ENCODE data around the gene ADGRD2.
A peak's percentile ranks its signal among the peaks of the same experiment; 100 is the strongest.

The ADGRD2 gene

DNA sequence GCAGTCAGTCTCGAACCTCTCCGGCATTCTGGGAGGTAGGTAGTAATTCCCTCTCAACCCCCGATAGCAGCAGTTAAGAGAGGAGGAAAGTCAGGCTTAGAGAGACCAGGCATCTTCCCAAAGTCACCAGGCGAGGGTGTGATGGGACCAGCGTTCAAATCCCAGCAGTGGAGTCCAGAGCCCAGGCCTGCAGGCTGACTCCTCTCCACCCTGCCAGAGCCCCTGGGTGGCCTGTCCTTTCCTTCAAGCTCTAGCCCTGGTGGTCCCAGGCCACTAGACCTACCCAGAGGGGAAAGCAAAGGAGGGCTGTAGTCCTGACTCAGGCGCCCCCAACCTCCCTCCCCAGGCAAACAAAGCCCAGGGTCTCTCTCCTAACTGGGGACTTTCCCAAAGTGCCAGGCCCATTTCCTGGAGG, 61.2 kb downstream of the ADGRD2 start:
- peak; percentile 61 for DNase-seq (ENCODE audit: low spot score)

DNA sequence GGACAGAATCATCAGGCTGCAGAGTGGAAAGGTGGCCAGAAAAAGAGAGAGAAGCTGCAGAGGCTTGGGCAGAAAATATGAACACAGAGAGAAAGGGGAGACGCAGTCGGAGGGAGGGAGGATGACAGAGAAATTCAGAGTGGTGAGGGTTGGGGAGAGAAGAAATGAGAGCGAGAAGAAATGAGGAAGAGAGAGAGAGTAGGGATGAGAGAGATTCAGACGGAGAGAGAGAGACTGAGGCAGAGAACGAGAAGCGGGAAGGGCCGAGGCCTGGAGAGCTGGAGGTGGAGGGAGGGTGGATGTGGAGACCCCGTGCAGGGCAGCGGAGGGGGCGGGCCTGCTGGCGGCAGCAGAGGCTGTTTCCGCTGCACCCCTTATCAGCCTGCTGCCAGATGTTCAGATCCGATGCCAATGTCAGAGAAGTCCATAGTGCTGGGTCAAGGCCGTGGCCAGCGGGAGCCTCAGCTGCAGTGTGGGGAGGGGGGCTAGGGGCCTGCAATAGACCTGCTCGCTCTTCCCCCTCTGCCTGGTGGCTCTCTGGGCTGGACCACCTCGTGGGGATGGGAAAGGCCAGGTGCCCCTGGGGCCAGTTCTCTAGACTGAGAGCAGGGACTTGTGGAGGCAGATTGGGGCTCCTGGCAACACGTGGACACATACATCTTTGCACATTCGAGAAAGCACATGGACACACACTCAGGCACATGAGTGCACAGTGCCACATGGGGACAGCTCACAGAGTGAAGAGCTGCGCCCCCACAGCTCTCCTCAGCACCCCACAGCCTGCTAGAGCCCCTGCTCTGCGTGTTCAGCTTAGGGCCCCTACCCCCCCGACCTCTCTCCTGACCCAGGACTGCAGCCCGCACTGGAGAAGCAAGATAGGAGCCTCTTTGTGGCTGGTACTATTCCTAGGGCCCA, 61.9 kb downstream of the ADGRD2 start:
- DNase-seq (ENCODE audit: low spot score): no peak

DNA sequence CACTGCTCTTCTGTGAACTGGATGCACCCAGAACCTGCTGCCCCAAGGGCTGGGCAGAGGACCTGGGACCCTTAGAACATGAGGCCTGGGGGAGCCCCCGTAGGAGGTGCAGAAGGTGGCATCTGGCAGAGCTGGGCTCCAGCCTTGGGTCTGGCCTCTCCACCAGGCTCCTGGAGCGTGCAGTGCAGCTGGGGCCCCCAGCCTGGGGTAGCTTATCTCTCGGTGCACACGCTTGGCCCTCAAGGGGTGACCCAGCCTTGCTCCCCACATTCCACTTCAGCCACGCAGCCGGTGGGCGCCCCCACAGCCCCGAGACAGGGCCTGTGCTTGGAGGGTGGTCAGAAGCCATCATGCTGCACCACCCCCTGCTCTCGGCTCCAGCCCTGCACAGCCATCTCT, 62.6 kb downstream of the ADGRD2 start:
- DNase-seq (ENCODE audit: low spot score): no peak

DNA sequence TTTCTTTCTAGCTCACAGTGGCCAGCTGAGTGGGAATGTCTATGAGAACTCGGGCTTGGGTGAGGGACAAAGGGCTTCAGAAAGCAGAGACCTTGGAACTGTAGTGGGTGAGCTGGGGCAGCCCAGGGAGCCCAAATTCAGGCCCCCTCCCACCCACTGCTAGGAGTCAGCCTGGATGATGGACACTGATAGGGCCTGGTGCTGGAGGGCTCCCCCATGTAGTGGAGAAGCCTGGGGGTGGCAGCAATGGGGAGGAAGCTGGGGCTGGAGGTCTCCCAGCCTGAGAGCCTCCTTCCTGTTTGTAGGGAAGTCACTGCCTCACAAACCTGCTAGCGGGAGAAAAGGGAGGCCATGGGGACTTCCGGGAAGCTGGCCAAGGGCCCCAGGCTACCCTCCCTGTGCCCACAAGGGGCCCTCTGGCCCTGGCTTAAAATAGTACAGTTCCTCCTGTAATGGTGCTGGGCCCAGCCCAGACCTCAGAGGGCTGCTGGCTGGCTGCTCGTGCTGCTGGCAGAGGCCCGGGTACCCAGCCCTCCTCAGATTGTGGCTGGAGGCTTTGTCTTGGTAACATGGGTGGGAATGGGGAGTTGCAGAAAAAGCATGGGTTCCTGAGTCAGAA, 63.2 kb downstream of the ADGRD2 start:
- DNase-seq (ENCODE audit: low spot score): no peak

DNA sequence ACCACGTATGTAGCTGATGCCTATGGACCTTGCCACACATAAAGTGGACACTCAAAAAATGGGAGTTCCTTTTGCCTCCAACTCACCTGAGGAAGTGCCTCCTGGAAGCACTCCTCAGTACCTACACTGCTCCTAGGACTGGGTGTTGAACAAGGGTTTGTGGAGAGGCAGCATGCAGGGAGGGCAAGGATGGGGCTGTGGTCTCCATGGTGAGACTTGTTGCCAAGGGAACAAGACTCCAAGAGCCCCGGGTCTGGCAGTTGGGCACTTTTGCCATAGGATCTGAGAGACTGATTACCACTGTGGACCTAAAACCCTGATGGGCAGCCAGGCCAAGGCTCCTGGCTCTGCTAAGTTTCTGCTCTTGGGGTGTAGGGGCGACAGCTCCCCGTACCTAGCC, 63.9 kb downstream of the ADGRD2 start:
- DNase-seq (ENCODE audit: low spot score): no peak

DNA sequence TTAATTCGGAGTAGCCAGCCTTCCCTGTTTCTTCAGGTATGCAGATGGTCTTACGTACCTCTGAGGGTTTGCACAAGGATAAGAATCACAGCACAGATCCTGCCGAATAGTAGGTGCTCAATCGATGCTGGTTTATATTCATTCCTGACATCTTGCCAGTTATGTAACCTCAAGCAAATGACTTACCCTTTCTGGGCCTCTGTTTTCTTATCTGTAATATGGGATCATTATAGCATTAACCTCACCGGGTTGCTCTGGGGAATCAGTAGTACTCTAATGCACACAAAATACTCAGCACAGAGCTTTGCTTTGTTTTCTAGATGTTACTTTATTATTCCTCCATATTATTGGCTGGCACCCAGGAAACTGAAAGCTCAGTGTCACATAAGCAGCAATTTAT, 64.6 kb downstream of the ADGRD2 start:
- DNase-seq (ENCODE audit: low spot score): no peak

DNA sequence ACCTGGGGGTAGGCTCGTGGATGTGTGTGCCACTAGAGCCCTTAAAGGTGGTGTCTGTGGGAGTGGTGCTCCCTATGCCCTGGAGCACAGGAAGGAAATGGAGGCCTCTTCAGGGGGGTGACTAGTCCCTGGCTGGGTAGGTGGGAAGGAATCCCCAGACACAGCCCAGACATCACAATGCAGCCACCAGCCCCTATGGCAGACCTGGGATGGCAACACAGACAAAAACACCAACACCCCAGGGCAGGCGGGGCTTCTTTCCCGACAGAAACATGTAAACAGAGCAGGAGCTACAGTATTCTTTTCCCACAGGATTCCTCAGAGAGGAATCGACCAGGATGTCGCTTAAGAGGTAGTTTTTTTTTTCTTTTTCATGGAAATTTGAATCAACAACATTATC, 67.3 kb downstream of the ADGRD2 start:
- no peak for DNase-seq (ENCODE audit: low spot score)

DNA sequence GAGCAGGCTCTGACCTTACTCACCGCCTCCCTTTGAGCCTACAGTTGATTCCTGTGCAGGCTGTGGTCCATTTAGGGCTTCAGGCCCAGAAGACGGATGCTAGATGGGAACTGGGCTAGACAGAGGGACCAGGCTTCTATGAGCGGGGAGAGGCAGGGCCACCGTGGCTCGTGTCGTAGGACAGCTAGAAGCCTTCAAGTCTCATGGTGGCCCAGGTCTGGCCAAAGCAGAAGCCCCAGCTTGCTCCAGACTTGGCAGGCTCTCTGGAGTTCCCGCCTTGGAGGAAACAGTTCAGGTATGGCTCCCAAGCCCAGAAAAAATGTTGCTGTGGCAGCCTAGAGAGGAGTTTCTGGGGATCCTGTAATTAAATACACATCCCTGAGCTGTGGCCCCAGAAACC, 67.9 kb downstream of the ADGRD2 start:
- no peak for DNase-seq (ENCODE audit: low spot score)

DNA sequence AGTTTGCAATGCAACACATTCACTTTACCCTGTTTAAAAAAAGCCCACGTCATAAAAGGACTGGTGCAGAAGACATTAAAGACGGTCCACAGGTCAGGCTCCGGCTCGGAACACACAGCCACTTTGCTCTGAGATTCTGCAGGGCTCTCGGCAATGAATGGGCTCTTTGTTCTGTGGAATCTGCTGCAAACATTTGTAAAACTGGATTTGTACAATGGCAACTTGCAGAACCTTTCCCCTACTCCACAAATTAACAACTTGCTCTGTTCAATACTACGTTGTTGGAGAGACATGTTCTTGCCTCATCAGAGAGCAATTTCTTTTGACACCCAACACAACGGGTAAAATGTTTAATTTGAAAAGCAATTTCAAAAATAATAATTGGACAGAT, 70.0 kb downstream of the ADGRD2 start:
- DNase-seq (ENCODE audit: low spot score): no peak

DNA sequence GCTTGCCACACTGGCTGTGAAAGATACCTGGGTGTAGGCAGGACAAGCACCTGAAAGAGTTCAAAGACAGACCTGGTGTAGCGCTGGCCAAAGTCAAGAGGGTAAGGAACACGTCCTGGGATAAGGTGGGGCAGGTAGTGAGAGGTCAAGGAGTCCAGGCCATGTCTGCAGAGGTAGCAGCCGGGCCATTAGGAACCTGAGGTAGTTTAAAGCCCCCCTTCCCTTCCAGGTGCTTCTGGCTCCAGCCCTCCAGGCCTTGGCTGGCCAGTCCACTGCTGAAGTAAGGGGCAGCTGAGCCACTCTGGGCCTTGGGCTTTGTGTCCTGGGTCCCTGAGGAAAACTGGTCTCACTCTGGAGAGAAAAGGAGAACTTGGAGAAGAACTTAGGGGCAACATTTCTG, 70.9 kb downstream of the ADGRD2 start:
- no peak for DNase-seq (ENCODE audit: low spot score)

DNA sequence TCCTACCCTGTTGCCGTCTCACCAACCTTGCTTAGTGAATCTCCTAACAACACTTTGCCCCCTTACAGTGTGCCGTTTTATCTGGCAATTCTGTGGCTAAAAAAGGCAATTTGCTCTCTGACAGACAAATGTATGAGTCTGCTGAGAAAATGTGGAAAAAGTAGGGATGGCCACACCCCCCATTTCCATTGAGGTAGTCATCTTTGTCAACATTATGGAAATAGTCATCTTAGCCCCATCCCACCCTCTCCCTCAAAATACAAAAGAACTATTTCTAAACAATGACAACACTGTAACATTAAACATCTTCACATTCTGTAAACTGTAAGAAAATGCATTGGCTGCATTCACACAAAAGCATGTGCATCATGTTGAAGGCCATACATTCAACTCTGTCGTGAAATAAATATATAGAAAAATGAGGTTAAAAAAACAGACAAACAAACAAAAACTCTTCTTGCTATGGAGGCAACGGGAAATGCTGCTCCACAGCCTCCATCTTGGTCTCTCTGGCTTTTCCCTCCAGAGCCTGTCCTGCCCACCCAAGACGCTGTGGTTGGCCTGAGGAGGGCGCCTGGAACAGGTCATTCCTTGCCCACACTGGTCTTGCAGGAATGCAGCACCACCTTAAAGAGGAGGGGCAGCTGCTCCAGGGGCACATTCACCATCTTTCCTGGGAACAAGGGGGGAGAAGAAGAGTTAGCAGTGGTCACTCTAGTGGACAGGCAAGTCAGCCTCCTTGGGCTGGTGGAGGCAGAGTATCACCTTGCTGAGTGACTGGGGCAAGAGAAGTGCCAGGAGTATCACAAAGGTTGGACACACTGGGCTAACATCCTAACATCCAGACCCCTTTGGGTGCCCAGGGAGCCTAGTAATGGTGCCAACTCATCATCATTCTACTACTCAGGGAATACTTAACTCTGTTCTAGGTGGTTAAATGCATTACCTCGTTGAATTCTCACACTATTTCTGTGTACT, 72.2 kb downstream of the ADGRD2 start:
- DNase-seq (ENCODE audit: low spot score): peak; percentile 76

DNA sequence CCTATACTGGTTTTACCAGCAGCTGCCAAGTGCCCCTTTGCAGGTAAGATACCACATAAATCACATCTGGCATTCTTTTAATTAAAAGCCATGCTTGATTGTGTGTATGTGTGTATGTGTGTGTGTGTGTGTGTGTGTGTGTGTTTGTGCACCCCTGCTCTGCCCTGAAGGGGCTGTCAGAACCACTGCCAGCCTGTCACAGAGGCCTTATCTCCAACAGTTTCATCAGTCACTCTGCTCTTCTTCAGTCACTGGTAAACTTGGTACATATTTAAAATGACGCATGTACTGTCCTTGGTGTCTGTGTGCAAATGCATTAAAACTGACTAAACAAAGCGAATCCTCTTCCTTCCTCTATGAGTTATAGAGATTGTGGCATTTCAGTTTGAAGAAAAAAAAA, 75.9 kb downstream of the ADGRD2 start:
- DNase-seq (ENCODE audit: low spot score): no peak

DNA sequence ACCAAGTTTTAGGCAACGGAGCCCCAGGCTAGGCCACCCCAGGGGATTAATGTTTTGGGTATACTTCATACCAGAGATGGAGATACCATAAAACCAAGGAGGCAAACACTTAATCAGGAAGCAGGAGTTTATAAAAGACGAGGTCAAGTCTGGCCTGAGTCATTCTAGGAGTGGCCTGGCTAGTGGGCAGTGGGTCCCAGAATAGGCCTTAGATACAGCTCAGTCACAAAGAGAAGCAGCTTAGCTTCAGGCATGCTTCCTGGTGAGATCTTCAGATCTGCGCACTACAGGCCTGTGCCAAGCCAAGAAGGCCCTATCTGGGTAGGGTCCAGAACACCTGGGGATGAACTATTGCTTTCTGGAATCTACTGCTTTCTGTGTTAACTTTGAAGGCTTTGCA, 77.5 kb downstream of the ADGRD2 start:
- DNase-seq (ENCODE audit: low spot score): no peak

Data from iPS-NIHi11 (cell line).